HEK293 (cell line): ENCODE data around the gene TRAPPC6A.

Experiments
- TF ChIP-seq, protein P1 (sequence below): fragments of 450-650 bp; formaldehyde crosslinking; IDR thresholded peaks from 2 replicates; pipeline ENCODE4 v1.5.1; 2016; ENCODE audit warnings: missing biosample characterization, missing genetic modification characterization
- TF ChIP-seq, protein P2 (sequence below): fragments of 450-650 bp; formaldehyde crosslinking; IDR thresholded peaks from 2 replicates; pipeline ENCODE4 v1.5.1; 2016; ENCODE audit warnings: missing biosample characterization, missing genetic modification characterization

DNA sequence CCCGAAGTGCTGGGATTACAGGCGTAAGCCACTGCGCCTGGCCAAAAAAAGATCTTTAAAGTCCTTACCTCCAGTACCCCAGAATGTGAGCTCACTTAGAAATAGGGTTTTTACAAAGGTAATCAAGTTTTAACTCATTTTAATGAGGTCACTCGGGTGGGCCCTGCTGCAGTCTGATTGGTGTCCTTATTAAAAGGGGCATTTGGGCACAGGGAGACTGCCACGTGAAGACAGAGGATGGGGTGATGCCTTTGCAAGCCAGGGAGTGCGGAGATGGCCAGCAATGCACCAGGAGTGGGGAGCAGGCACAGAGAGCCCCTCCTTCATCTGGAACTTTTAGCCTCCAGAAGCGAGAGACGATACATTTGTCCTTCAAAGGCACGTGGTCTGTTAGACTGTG, 28.9 kb downstream of the TRAPPC6A start:
- TF ChIP-seq, protein P1, sequence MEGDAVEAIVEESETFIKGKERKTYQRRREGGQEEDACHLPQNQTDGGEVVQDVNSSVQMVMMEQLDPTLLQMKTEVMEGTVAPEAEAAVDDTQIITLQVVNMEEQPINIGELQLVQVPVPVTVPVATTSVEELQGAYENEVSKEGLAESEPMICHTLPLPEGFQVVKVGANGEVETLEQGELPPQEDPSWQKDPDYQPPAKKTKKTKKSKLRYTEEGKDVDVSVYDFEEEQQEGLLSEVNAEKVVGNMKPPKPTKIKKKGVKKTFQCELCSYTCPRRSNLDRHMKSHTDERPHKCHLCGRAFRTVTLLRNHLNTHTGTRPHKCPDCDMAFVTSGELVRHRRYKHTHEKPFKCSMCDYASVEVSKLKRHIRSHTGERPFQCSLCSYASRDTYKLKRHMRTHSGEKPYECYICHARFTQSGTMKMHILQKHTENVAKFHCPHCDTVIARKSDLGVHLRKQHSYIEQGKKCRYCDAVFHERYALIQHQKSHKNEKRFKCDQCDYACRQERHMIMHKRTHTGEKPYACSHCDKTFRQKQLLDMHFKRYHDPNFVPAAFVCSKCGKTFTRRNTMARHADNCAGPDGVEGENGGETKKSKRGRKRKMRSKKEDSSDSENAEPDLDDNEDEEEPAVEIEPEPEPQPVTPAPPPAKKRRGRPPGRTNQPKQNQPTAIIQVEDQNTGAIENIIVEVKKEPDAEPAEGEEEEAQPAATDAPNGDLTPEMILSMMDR, result no peak
- TF ChIP-seq, protein P2, sequence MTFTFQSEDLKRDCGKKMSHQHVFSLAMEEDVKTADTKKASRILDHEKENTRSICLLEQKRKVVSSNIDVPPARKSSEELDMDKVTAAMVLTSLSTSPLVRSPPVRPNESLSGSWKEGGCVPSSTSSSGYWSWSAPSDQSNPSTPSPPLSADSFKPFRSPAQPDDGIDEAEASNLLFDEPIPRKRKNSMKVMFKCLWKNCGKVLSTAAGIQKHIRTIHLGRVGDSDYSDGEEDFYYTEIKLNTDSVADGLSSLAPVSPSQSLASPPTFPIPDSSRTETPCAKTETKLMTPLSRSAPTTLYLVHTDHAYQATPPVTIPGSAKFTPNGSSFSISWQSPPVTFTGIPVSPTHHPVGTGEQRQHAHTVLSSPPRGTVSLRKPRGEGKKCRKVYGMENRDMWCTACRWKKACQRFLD (tag by site-specific recombination), result no peak
